GM21381 (cell line): ENCODE measurements around the gene DHX40.
A peak's percentile ranks its signal among the peaks of the same experiment; 100 is the strongest.
"Not testable (repeated sequence)": the region's sequence is repeated elsewhere in the genome, so short reads cannot be mapped to it uniquely, and the experiment has no call there.

Source experiments
- ATAC-seq: cut with Tn5 transposase; IDR thresholded peaks from one replicate; pipeline ENCODE4 v1.9.1; 2021; ENCODE audit warnings: mild to moderate bottlenecking, moderate library complexity; ENCODE audit not compliant: unreplicated experiment

The DHX40 gene

DNA sequence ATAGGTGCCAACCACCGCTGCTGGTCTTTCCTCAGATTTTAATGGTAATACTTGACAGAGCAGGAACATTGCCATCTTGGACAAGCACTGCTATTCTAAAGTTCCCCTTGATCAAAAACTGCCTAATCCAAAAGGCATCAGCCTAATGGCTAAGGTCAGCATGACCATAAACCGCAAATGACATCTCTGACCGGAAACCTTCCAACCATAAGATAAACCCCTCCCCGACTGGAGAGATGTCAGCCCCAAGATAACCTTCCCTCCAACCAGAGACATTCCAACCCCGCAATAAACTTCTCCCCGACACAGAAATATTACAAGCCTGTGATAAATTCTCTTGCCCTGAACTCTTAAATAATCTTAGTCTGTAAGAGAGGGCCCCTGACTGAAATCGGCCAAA, 7.4 kb upstream of the DHX40 start:
- no peak for ATAC-seq

DNA sequence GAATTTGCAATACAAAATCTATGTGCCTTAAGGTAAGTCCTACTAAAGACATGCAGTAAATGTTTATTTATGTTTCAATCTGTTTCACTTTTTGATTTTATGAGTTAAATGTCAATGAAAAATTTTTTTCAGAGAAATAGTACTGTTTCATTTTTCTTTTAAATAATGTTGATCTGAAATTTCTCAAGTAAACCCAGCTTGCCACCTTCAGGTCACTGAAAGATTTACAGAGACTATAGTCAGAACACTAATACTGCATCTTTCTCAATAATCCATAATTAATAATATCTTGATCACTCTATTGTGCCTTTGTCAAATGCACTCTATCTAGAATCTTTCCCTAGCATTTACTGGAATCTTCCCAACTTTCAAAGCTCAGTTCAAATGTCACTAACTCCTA, 6.5 kb upstream of the DHX40 start:
- no peak for ATAC-seq

DNA sequence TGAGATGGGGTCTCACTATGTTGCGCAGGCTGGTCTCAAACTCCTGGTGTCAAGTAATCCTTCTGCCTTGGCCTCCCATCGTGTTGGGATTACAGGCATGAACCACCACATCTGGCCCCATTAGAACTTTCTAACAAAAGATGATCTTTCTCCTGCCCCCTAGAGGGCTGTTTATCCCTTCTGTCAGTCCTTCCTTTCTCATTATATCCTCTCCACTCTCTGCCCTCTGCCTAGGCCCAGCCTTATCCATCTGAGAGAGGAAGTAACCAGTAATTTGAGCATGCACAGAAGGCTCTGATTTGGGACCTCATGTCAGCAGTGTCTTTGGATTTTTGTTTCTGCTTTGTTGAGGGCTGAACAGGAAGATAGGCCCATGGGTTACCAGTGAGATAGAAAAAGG, 4.4 kb upstream of the DHX40 start:
- no peak for ATAC-seq

DNA sequence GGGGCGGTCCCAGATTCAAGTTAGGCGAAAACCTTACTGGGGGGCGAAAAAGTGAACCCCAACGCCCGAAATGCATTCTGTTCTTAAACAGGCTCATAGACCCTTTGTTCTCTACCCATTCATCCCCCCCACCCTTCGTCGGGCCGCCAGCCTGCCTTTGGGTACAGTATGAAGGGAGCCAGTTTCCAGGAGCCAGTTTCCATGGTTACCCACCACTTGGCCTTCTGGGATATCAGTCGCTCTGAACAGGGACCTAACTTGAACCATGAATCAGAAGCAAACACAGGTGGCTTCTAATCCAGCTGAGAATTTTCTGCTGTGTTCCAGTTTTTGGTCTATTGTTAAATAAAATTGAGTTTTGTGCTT, 532 bp downstream of the DHX40 start:
- no peak for ATAC-seq

DNA sequence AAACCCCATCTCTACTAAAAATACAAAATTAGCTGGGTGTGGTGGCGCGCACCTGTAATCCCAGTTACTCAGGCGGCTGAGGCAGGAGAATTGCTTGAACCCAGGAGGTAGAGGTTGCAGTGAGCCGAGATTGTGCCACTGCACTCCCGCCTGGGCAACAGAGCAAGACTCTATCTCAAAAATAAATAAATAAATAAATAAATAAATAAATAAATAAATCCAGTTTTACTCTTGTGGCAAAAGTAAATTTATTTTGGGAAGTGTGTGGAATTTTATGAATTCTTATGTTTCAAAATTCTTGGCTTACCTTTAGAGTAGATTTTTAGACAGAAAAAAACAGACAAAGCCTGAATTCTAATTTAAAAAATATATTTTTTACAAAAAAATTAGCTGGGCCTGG, 3.7 kb downstream of the DHX40 start:
- not testable (repeated sequence) for ATAC-seq

DNA sequence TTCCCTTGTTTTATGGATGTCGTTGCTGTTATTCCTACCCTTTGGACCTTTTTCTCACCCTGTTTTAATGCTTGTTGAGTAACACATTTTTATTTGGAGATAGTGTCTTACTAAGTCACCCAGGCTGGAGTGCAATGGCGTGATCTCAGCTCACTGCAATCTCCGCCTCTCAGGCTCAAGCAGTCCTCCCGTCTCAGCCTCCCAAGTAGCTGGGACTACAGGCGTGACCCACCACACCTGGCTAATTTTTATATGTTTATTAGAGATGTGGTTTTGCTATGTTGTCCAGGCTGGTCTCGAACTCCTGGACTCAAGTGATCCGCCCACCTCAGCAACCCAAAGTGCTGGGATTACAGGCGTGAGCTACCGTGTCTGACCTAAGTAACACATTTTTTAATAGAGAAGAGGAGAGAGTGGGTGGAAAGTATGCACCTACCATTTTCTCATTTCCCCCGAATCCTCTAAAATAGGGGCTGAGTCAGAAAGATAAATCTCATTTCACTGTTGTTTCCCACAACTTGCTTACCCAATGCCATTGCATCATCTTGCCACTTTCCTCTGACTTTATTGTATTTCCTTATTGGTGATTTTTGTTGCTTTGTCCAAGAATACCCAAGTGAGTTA, 7.0 kb downstream of the DHX40 start:
- no peak for ATAC-seq

DNA sequence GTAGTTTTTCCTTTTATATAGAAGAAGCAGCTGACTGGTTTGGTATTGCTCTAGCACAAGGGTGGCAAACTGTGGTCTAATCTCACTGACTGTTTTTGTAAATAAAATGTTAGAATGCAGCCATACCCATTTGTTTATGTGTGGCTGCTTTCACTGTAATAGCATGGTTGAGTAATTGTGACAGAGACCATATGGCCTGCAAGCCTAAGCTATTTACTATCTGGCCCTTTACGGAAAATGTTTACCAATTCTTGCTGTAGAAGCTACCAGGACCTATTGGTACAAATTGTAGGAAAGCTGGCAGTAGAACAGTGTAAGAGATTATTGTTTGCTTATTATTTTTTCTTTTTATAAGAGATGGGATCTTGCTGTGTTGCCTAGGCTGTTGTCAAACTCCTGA, 18.8 kb downstream of the DHX40 start:
- not testable (repeated sequence) for ATAC-seq

DNA sequence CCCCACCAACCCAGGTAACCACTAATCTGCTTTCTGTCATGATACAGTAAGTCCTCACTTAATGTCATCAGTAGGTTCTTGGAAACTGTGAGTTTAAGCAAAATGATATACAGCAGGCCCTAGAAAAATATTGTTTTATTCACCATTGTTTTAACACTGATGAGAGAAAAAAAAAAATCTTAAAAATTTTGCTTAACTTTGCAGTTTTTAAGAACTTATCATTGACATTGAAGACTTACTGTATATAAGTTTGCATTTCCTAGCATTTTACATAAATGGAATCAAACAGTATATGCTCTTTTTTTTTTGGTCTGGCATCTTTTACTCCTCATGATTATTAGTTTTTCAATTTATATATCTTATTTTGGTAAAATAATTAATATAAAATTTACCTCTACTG, 34.8 kb downstream of the DHX40 start:
- no peak for ATAC-seq

DNA sequence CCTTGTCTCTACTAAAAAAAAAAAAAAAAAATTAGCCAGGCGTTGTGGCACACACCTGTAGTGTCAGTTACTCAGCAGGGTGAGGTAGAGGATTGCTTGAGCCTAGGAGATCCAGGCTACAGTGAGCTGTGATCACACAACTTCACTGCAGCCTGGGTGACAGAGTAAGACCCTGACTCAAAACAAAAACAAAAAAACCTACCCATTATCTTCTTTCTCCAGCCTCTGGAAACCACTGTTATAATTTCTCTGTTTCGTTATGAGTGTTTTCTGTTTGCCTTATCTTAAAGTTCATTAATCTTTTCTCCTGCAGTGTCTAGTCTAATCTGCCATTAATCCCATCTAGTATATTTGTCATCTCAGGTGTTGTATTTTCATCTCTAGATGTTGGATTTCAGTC, 35.7 kb downstream of the DHX40 start:
- no peak for ATAC-seq

DNA sequence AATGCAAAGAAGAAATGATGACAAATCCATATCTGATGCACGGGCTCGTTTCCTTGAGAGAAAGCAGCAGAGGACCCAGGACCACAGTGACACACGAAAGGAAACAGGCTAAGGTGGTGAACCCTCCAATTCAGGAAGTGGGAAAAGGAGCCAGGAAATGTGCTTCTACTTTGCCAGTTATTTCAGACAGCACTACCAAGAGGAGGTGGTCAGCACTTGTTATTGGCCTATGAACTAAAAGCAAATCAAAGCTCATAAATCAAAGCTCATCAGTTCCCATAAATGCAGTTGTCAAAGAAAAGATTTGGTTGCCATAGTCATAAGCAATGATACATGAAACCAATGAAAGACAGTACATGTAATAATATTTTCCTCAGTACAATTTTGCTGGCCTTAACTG, 41.7 kb downstream of the DHX40 start:
- no peak for ATAC-seq

DNA sequence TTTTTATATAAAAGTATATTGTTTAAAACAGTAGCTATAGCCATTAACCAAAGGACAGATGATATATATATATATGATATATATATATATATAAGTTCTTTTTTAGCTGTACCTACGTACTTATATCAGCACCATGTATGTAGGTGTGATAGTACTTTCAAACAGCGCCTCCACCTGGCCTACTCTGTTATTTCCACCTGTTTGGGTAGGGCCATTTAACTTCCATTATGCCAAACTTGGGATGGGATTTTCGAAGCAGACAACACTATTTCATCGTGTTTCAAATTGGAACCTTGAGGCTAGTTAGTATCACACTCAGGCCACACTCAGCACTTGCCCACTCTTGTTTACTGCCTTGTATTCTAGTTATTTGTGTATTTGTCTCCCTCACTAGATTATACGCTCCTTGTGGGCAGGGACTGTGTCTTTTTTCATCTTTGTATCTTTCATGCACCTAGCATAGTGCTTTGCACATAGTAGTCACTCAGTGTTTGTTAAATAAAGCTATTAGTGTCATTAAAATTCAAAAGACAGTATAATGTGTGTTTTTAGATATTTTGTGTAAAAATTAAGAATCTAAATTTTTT, 42.5 kb downstream of the DHX40 start:
- no peak for ATAC-seq

DNA sequence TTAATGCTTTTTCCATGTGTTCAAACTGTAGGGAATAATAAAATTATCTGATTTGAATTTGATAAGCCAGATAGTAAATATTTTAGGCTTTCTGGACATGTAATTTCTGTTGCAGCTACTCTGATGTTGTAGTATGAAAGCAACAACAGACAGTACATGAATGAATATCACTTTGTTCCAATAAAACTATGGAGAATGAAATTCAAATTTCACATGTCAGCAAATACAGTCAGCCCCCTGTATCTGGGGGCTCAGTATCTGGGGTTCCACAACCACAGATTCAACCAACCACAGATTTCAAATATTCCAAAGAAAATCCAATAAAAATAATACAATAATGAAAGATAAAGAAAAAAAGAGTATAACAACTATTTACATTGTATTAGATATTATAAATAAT, 46.1 kb downstream of the DHX40 start:
- ATAC-seq = no peak

DNA sequence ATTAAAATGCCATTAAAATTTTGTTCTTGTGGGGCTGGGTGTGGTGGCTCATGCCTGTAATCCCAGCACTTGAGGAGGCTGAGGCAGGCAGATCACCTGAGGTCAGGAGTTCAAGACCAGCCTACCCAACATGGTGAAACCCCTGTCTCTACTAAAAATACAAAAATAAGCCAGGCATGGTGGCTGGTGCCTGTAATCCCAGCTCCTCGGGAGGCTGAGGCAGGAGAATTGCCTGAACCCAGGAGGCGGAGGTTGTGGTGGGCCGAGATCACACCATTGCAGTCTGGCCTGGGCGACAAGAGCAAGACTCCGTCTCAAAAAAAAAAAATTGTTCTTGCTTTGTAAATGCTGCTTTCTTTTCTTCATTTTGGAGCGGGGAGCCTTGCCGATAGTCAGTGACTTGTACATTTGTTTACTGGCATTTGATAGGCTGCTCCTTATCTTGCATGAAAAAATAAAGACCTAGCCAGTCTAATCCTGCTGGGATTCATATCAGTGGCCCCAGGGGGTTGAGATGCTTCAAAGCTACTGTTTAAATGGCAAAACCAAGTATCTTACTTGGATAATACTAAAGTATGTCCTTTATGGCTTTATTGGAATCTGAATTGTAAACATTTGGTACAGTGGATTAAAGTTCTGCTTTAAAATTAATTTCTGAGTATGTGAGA, 51.0 kb downstream of the DHX40 start:
- no peak for ATAC-seq

DNA sequence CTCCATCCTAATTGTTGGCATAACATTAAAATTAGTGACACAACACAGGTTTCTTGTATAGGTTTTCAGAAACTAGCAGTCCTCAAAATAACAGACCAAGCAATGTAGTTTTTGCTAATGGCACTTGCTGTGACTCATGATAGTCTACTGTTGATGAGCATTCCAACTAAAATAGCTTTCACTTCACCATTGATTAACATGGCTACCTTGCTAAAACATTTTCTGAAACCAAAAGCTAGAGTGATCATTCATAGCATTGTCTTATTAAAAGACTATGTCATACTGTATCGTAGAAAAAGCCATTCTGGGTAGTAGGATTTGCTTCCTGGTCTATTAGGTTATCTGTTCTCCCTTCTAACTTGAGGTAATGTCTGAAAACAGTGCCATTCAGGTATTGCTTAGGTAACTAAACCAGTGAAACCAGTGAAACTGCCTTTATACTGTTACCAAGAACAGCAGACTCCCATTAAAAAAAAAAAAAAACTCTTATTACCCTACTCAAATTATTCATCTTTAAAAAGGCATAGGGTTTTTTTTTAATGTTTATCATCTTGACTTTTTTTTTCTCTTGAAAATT, 51.8 kb downstream of the DHX40 start:
- no peak for ATAC-seq

DNA sequence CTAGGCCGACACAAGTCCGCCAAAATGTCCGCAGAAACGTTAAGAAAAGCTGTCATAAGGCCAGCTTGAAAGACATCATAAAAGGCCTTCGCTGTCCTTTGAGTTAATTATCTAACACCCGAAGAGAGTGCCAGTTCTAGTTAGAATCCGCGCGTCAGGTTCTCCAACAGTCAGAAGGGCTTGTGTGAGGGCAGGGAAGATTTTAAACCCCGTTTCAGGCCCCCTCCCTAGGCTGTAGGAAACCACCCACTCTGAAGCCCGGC, 53.6 kb downstream of the DHX40 start:
- ATAC-seq = no peak

DNA sequence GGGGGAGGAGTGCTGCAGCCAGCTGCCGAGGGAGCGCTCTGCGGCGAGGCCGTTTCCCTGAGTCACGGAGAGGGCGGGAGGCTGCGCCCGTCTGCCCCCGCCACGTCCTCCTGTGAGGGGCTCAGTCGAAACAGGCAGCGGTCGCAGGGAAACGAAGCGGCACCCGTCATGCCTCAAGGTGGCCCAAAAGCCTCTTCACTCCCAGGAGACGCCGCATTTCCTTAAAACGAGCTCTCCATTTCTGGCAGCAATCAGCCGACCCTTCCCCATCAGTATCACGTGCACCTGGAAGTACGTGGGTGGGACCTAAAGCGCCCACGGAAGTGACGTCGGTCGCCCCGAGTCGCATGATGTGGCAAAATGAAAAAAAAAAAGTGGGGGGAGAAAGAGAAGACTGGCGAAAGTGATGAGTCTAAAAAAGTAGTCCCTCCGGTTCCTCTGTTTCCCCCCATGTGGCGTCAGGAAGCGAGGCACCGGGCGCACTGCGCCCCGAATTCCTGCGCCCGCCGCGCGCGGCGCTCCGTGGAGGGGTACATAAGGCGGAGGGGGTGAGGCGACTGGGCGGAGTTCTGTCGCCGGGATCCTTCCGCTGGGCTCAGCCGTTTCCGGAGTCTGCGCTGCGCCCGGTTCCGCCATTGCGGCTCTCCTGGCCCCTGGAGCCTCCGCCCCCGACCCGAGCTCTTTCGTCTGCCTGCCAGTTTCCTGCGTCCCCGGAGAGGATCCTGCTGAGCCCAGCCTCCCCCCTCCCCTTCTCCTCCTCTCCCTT, 54.1 kb downstream of the DHX40 start, which contains the start of gene CLTC:
TSS of gene CLTC (plus strand) at position 598 of the 766 bp plus-strand sequence. CDS start 237 bp downstream, outside the sequence.
- ATAC-seq = peak; percentile 78

DNA sequence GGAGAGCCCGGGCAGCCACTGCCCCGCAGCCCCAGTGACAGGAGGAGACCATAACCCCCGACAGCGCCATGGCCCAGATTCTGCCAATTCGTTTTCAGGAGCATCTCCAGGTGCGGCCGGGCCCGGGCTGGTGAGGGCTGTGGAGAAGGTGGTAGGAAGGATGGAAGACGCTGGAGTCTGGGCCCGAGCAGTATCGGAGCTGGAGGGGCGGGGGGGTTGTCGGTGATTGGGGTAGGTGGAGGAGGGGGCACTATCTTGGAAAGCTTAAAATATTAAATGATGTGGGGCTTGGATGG, 54.6 kb downstream of the DHX40 start:
- ATAC-seq = no peak

DNA sequence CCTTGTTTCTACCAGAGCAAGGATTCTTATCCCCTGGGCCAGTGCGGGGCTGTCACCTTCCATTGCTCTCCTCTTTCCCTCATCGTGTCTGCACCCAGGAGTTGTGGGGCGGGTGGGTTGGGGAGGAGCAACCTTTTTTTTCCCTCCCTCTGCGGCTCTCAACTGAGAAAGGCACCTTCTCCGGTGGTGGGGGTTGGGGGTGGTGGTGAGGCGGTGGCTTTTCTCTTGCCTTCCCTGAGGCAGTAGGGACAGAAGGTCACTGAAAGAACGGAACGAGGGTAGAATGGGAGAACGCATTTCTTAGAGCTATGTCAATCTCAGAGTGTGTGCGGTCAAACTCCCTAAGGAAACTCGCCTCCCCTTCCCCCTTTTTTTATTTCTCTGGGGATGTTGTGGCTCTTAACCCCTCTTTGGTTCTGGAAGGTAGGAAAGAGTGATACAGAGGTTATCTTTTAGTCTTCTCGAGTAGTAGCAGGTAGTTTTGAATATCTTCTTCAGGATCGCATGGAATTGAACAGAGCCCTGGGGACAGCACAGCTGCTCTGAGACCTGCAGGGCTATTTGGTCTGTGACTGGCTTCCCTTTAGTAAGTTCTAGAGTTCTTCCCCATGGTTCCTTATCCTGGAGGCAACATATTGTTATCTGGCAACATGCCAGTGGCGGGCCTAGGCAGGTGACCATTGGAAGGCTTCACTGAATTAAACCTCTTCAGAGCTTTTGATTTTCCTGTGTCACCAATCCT, 55.3 kb downstream of the DHX40 start:
- no peak for ATAC-seq

DNA sequence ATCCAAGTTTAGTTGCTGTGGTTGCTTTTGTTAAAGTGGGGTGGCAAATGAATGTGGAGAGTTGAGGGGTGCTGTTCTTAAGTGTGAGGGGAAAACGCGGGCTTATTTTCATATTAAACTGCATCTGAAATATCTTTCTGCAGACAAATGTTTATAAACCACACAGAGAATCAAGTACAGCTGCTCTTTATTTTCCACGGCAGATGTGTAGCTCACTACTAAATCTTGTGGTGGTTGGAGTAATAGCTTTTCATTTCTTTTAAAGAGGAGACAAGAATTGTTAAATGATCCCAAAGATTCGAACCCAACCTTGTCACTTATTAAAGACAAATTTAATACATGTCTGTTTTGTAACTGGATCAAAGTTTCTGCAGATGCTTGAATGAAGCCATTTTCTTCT, 56.4 kb downstream of the DHX40 start:
- ATAC-seq = no peak

DNA sequence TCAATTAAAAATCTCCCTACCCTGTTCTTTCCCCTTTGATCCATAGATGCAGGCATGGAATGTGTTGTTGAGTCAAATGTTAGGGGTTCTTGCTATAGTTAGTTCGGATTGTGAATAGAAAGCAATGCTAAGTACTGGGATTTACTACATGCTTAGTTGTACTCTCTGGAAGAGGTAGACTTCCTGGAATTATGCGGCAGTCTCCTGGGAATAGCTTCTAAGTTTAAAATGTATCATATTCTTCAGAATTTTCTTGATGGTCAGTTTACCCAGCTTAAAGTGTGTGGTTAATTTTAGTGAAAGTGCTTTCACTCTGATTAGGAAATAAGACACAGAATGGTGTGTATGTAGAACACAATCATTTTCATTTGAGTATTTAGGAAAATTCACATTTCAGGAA, 57.7 kb downstream of the DHX40 start:
- no peak for ATAC-seq

DNA sequence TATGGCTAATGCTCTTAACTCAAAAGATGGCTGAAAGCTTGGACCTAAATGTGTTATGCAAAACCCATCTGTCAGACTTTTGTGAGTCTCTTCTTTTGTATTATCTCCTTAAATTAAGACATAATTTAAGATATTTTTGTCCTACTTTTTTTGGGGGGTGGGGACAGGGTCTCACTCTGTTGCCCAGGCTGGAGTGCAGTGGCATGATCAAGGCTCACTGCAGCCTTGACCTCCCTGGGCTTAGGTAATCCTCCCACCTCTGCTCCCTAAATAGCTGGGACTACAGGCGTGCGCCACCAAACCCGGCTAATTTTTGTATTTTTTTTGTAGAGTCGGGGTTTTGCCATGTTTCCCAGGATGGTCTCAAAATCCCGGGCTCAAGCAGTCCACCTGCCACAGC, 61.3 kb downstream of the DHX40 start:
- no peak for ATAC-seq
